SK-N-SH treated with all-trans-retinoic acid at 6 μM for 48 hours (cell line): ENCODE data around the gene CREBBP.

Experiments
- ATAC-seq: fragments of 200-7000 bp; cut with Tn5 transposase; 3 replicates; pipeline ENCODE4 v1.9.1; 2020; ENCODE audit warnings: mild to moderate bottlenecking, moderate library complexity
- ARNTL ChIP-seq: fragments of 450-650 bp; formaldehyde crosslinking; IDR thresholded peaks from 2 replicates; pipeline ENCODE4 v1.5.0; 2020; ENCODE audit warnings: low read depth, mild to moderate bottlenecking, moderate library complexity, borderline replicate concordance
- BACH2 ChIP-seq: fragments of 250-450 bp; sonication (Bioruptor Pico); IDR thresholded peaks from 2 replicates; pipeline ENCODE4 v1.9.0; 2021; ENCODE audit warnings: mild to moderate bottlenecking, borderline replicate concordance
- ESRRG ChIP-seq: fragments of 250-450 bp; sonication (Bioruptor Pico); IDR thresholded peaks from 2 replicates; pipeline ENCODE4 v1.6.1; 2021; ENCODE audit warnings: mild to moderate bottlenecking
- GLIS3 ChIP-seq: fragments of 250-450 bp; sonication (Bioruptor Pico); IDR thresholded peaks from 2 replicates; pipeline ENCODE4 v1.5.0; 2020; ENCODE audit warnings: mild to moderate bottlenecking, moderate library complexity
- ISL1 ChIP-seq: fragments of 250-450 bp; sonication (Bioruptor Pico); IDR thresholded peaks from 2 replicates; pipeline ENCODE4 v2.1.2; 2022; ENCODE audit warnings: mild to moderate bottlenecking, moderate library complexity
- OSR1 ChIP-seq: fragments of 250-450 bp; sonication (Bioruptor Pico); IDR thresholded peaks from 2 replicates; pipeline ENCODE4 v1.8.0; 2022; ENCODE audit warnings: moderate library complexity, mild to moderate bottlenecking, inconsistent platforms
- PPARA ChIP-seq: fragments of 250-450 bp; sonication (Bioruptor Pico); IDR thresholded peaks from 2 replicates; pipeline ENCODE4 v1.5.0; 2020; ENCODE audit warnings: mild to moderate bottlenecking, borderline replicate concordance
- RARB ChIP-seq: fragments of 250-450 bp; sonication (Bioruptor Pico); IDR thresholded peaks from 2 replicates; pipeline ENCODE4 v1.8.0; 2021; ENCODE audit warnings: mild to moderate bottlenecking, moderate library complexity
- SNAI2 ChIP-seq: fragments of 250-450 bp; sonication (Bioruptor Pico); IDR thresholded peaks from 2 replicates; pipeline ENCODE4 v1.5.0; 2020; ENCODE audit warnings: mild to moderate bottlenecking, moderate library complexity
- TCF4 ChIP-seq: fragments of 250-450 bp; sonication (Bioruptor Pico); IDR thresholded peaks from 2 replicates; pipeline ENCODE4 v1.8.0; 2021; ENCODE audit warnings: mild to moderate bottlenecking, moderate library complexity, borderline replicate concordance
- TOX ChIP-seq: fragments of 250-450 bp; sonication (Bioruptor Pico); IDR thresholded peaks from 2 replicates; pipeline ENCODE4 v1.8.0; 2021; ENCODE audit warnings: mild to moderate bottlenecking, moderate library complexity, borderline replicate concordance
- ZC3H10 ChIP-seq: fragments of 250-450 bp; sonication (Bioruptor Pico); IDR thresholded peaks from 2 replicates; pipeline ENCODE4 v1.5.1; 2021; ENCODE audit warnings: mild to moderate bottlenecking, moderate library complexity
- ZFP3 ChIP-seq: fragments of 250-450 bp; sonication (Bioruptor Pico); IDR thresholded peaks from 2 replicates; pipeline ENCODE4 v1.5.0; 2020; ENCODE audit warnings: mild to moderate bottlenecking, moderate library complexity
- ZFP30 ChIP-seq: fragments of 450-650 bp; formaldehyde crosslinking; IDR thresholded peaks from 2 replicates; pipeline ENCODE4 v1.5.0; 2022; ENCODE audit warnings: mild to moderate bottlenecking, moderate library complexity
- ZNF565 ChIP-seq: fragments of 450-650 bp; formaldehyde crosslinking; conservative IDR thresholded peaks from 2 replicates; pipeline ENCODE4 v1.5.0; 2020; ENCODE audit warnings: low read depth, mild to moderate bottlenecking, moderate library complexity
- ZNF70 ChIP-seq: fragments of 450-650 bp; formaldehyde crosslinking; IDR thresholded peaks from 2 replicates; pipeline ENCODE4 v1.5.0; 2020; ENCODE audit warnings: mild to moderate bottlenecking, moderate library complexity
- ZNF8 ChIP-seq: fragments of 450-650 bp; formaldehyde crosslinking; IDR thresholded peaks from 2 replicates; pipeline ENCODE4 v1.5.0; 2020; ENCODE audit warnings: mild to moderate bottlenecking, moderate library complexity
- TF ChIP-seq, protein P1 (sequence below): fragments of 250-450 bp; sonication (Bioruptor Pico); IDR thresholded peaks from 2 replicates; pipeline ENCODE4 v1.5.1; 2021; ENCODE audit warnings: mild to moderate bottlenecking, moderate library complexity
- TF ChIP-seq, protein P2 (sequence below): fragments of 250-450 bp; sonication (Bioruptor Pico); IDR thresholded peaks from 2 replicates; pipeline ENCODE4 v1.5.1; 2020; ENCODE audit warnings: low read depth, mild to moderate bottlenecking, moderate library complexity
- TF ChIP-seq, protein P3 (sequence below): fragments of 250-450 bp; sonication (Bioruptor Pico); IDR thresholded peaks from 2 replicates; pipeline ENCODE4 v1.8.0; 2021; ENCODE audit warnings: low read depth, mild to moderate bottlenecking, moderate library complexity, borderline replicate concordance
- TF ChIP-seq, protein P4 (sequence below): fragments of 250-450 bp; sonication (Bioruptor Pico); IDR thresholded peaks from 2 replicates; pipeline ENCODE4 v1.8.0; 2020; ENCODE audit warnings: mild to moderate bottlenecking, moderate library complexity, borderline replicate concordance
- TF ChIP-seq, protein P5 (sequence below): fragments of 250-450 bp; sonication (Bioruptor Pico); IDR thresholded peaks from 2 replicates; pipeline ENCODE4 v1.5.0; 2020; ENCODE audit warnings: mild to moderate bottlenecking, moderate library complexity

The CREBBP gene

DNA sequence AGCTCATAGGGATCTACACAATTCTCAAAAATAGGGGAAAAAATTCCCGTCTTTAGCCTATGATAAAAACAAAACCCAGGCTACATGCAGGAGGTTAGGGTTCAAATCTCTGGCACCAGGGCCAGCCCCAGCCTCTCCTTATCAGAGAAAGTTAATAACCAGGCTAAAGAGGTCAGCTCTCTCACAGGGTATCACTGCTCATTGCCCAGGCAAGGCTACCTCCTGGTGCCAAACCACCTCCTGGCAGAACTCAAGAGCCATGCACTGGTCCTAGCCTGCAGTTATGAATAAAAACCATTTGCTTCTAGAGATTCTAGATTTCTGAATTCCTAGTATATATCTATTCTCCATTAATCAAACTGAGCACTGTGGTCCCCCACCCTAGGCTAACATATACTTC, 65.8 kb downstream of the CREBBP start:
- no peak for ATAC-seq
- TF ChIP-seq ZNF8 (CRISPR knock-in tag) (no peak), ISL1 (CRISPR knock-in tag) (no peak), ZNF70 (CRISPR knock-in tag) (no peak), RARB (no peak), TOX (CRISPR knock-in tag) (no peak)
- TF ChIP-seq, protein P1, sequence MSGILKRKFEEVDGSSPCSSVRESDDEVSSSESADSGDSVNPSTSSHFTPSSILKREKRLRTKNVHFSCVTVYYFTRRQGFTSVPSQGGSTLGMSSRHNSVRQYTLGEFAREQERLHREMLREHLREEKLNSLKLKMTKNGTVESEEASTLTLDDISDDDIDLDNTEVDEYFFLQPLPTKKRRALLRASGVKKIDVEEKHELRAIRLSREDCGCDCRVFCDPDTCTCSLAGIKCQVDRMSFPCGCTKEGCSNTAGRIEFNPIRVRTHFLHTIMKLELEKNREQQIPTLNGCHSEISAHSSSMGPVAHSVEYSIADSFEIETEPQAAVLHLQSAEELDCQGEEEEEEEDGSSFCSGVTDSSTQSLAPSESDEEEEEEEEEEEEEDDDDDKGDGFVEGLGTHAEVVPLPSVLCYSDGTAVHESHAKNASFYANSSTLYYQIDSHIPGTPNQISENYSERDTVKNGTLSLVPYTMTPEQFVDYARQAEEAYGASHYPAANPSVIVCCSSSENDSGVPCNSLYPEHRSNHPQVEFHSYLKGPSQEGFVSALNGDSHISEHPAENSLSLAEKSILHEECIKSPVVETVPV (CRISPR knock-in tag) = no peak
- TF ChIP-seq, protein P2, sequence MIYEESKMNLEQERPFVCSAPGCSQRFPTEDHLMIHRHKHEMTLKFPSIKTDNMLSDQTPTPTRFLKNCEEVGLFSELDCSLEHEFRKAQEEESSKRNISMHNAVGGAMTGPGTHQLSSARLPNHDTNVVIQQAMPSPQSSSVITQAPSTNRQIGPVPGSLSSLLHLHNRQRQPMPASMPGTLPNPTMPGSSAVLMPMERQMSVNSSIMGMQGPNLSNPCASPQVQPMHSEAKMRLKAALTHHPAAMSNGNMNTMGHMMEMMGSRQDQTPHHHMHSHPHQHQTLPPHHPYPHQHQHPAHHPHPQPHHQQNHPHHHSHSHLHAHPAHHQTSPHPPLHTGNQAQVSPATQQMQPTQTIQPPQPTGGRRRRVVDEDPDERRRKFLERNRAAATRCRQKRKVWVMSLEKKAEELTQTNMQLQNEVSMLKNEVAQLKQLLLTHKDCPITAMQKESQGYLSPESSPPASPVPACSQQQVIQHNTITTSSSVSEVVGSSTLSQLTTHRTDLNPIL (CRISPR knock-in tag) = no peak

DNA sequence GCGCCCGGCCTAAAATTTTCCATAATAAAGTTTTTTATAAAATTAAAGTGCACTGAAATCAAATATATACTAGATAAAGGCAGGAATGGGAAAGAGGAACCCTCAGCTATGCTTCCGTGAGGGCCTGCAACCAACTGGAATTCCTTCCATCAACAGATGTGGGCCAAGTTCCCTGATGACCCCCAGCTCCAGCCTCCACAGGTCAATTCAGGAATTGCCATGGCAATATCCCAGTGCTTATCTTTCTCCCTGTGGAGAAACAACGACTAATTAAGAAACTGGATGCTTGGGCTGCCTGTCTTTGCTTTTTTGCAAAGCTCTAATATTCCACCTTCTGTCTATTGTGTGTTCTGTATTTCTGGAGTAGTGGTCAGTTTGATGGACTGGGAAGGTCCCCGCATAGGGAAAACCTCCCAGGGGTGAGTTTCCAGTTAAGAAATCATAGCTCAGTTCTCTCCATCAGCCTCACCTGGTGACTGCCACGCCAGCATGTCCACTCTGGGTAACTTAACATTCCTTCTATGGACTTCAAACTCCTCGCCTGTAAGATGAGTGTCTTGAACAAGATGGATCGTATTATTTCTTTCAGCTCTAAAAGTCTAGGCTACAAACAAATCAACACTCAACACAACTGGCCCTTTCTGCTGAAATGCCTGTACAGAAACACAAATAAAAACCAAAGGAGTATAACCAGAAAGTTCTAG, 67.9 kb downstream of the CREBBP start:
- ATAC-seq = no peak

DNA sequence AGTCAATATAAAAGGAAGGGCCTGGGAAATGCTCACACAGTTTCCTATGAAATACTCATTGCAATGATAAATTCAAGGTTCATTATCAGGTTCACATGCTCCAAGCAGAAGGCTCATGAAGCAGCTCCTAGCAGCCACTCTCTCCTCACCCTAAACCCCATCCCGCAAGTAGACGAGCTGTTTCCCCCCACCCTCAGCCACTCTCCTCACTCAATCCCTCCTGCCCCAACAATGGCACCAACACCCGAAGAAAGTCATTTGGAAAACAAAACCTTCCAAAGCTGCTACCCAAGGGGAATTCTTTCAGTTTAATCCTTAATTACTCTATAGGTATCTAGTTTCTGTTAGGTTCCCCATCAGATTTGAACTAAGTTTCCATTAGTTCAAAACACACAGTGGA, 69.7 kb downstream of the CREBBP start:
- no peak for ATAC-seq
- TF ChIP-seq RARB (no peak), ZNF70 (CRISPR knock-in tag) (no peak), ZFP3 (CRISPR knock-in tag) (no peak), SNAI2 (CRISPR knock-in tag) (no peak), ISL1 (CRISPR knock-in tag) (no peak)

More for the DNA sequence above, 67.9 kb downstream of the CREBBP start:
- no peak for TF ChIP-seq ZFP30 (CRISPR knock-in tag)
- TF ChIP-seq, protein P2 (CRISPR knock-in tag) = no peak
- no peak for TF ChIP-seq TOX (CRISPR knock-in tag)
- no peak for TF ChIP-seq BACH2 (CRISPR knock-in tag)
- TF ChIP-seq ISL1 (CRISPR knock-in tag) = no peak
- TF ChIP-seq, all 23 proteins: peak for 0

DNA sequence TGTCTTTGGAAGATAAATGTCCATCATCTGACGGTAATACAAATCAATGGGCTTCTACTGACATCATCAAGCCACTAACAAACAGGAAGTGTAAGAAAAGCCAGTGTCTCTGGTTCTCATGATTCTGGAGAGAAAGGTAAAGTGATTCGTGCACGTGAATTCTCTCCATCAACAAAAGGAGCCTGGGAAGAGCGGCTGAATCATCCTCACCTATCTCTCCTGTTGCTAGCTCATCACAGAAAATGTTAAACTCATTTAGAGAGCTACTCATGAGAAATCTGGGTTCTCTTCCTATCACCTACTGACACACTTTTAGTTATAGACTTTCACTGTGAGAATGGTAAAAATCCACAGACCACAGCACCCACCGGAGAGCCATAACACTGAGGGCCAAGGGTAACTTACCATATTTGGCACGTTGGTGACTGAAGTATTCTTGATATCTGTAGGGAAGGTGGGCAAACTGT, 70.3 kb downstream of the CREBBP start:
- TF ChIP-seq ZFP3 (CRISPR knock-in tag) = no peak
- TF ChIP-seq ARNTL (CRISPR knock-in tag) = no peak
- no peak for TF ChIP-seq SNAI2 (CRISPR knock-in tag)
- TF ChIP-seq OSR1 (CRISPR knock-in tag) = no peak
- TF ChIP-seq, protein P3, sequence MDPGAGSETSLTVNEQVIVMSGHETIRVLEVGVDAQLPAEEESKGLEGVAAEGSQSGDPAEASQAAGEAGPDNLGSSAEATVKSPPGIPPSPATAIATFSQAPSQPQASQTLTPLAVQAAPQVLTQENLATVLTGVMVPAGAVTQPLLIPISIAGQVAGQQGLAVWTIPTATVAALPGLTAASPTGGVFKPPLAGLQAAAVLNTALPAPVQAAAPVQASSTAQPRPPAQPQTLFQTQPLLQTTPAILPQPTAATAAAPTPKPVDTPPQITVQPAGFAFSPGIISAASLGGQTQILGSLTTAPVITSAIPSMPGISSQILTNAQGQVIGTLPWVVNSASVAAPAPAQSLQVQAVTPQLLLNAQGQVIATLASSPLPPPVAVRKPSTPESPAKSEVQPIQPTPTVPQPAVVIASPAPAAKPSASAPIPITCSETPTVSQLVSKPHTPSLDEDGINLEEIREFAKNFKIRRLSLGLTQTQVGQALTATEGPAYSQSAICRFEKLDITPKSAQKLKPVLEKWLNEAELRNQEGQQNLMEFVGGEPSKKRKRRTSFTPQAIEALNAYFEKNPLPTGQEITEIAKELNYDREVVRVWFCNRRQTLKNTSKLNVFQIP = no peak
- TF ChIP-seq, protein P4, sequence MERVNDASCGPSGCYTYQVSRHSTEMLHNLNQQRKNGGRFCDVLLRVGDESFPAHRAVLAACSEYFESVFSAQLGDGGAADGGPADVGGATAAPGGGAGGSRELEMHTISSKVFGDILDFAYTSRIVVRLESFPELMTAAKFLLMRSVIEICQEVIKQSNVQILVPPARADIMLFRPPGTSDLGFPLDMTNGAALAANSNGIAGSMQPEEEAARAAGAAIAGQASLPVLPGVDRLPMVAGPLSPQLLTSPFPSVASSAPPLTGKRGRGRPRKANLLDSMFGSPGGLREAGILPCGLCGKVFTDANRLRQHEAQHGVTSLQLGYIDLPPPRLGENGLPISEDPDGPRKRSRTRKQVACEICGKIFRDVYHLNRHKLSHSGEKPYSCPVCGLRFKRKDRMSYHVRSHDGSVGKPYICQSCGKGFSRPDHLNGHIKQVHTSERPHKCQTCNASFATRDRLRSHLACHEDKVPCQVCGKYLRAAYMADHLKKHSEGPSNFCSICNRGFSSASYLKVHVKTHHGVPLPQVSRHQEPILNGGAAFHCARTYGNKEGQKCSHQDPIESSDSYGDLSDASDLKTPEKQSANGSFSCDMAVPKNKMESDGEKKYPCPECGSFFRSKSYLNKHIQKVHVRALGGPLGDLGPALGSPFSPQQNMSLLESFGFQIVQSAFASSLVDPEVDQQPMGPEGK (CRISPR knock-in tag) = no peak
- TF ChIP-seq ZNF70 (CRISPR knock-in tag) = no peak
- TF ChIP-seq ZC3H10 (CRISPR knock-in tag) = no peak
- TF ChIP-seq PPARA (CRISPR knock-in tag) = no peak
- TF ChIP-seq GLIS3 = no peak
- TF ChIP-seq RARB = no peak
- no peak for TF ChIP-seq TOX (CRISPR knock-in tag)
- TF ChIP-seq TCF4 (CRISPR knock-in tag) = no peak
- TF ChIP-seq ZNF565 (CRISPR knock-in tag) = no peak
- TF ChIP-seq, protein P2 (CRISPR knock-in tag) = no peak
- TF ChIP-seq, protein P5, sequence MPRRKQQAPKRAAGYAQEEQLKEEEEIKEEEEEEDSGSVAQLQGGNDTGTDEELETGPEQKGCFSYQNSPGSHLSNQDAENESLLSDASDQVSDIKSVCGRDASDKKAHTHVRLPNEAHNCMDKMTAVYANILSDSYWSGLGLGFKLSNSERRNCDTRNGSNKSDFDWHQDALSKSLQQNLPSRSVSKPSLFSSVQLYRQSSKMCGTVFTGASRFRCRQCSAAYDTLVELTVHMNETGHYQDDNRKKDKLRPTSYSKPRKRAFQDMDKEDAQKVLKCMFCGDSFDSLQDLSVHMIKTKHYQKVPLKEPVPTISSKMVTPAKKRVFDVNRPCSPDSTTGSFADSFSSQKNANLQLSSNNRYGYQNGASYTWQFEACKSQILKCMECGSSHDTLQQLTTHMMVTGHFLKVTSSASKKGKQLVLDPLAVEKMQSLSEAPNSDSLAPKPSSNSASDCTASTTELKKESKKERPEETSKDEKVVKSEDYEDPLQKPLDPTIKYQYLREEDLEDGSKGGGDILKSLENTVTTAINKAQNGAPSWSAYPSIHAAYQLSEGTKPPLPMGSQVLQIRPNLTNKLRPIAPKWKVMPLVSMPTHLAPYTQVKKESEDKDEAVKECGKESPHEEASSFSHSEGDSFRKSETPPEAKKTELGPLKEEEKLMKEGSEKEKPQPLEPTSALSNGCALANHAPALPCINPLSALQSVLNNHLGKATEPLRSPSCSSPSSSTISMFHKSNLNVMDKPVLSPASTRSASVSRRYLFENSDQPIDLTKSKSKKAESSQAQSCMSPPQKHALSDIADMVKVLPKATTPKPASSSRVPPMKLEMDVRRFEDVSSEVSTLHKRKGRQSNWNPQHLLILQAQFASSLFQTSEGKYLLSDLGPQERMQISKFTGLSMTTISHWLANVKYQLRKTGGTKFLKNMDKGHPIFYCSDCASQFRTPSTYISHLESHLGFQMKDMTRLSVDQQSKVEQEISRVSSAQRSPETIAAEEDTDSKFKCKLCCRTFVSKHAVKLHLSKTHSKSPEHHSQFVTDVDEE (CRISPR knock-in tag) = no peak
- no peak for TF ChIP-seq ZFP30 (CRISPR knock-in tag)
- TF ChIP-seq ZNF8 (CRISPR knock-in tag) = no peak
- TF ChIP-seq ISL1 (CRISPR knock-in tag) = no peak
- TF ChIP-seq ESRRG (CRISPR knock-in tag) = no peak
- no peak for ATAC-seq
